Endodermal cell (in vitro differentiated cells): ENCODE data around the gene IDS. TPM values are rescaled to one million over a fixed set of nuclear protein-coding genes. Genes with fewer than 3 reads are reported as not detected.
"Not testable (repeated sequence)": the region's sequence is repeated elsewhere in the genome, so short reads cannot be mapped to it uniquely, and the experiment has no call there.

Experiments
- DNase-seq: peaks from one replicate; pipeline ENCODE4 v3.0.0-alpha.2; 2017
- H3K27ac ChIP-seq: 2 replicates; pipeline ENCODE4 v1.5.1; 2013; ENCODE audit warnings: mild to moderate bottlenecking, low read depth, low read length, moderate library complexity
- H3K27me3 ChIP-seq: 2 replicates; pipeline ENCODE4 v1.6.1; 2013; ENCODE audit warnings: mild to moderate bottlenecking, low read length, moderate library complexity; ENCODE audit not compliant: insufficient read depth, control insufficient read depth, poor library complexity, severe bottlenecking
- H3K36me3 ChIP-seq: 2 replicates; pipeline ENCODE4 v1.7.0; 2013; ENCODE audit warnings: mild to moderate bottlenecking, low read length, moderate library complexity; ENCODE audit not compliant: control insufficient read depth, insufficient read depth
- H3K4me1 ChIP-seq: one replicate; pipeline ENCODE4 v1.7.0; 2013; ENCODE audit warnings: low read length; ENCODE audit not compliant: control insufficient read depth, insufficient read depth
- H3K4me3 ChIP-seq: 2 replicates; pipeline ENCODE4 v1.5.1; 2013; ENCODE audit warnings: mild to moderate bottlenecking, low read length, moderate library complexity
- H3K9ac ChIP-seq: 2 replicates; pipeline ENCODE4 v1.6.1; 2013; ENCODE audit warnings: mild to moderate bottlenecking, low read length, moderate library complexity; ENCODE audit not compliant: poor library complexity, severe bottlenecking; ENCODE audit errors: extremely low read depth
- H3K9me3 ChIP-seq: 2 replicates; pipeline ENCODE4 v1.6.1; 2013; ENCODE audit warnings: mild to moderate bottlenecking, low read length, moderate library complexity; ENCODE audit not compliant: control insufficient read depth
- H3K27ac Mint-ChIP-seq: 2 replicates; pipeline ENCODE4 v1.8.0; 2020; ENCODE audit warnings: mixed read lengths
- H3K27me3 Mint-ChIP-seq: 2 replicates; pipeline ENCODE4 v1.8.0; 2021; ENCODE audit warnings: mild to moderate bottlenecking, mixed read lengths; ENCODE audit not compliant: insufficient read depth
- H3K36me3 Mint-ChIP-seq: 2 replicates; pipeline ENCODE4 v1.8.0; 2020; ENCODE audit warnings: low read depth, mixed read lengths
- H3K4me1 Mint-ChIP-seq: 2 replicates; pipeline ENCODE4 v1.8.0; 2020; ENCODE audit warnings: mixed read lengths
- H3K4me3 Mint-ChIP-seq: 2 replicates; pipeline ENCODE4 v1.8.0; 2020; ENCODE audit warnings: mild to moderate bottlenecking, moderate library complexity, mixed read lengths
- H3K9me3 Mint-ChIP-seq: 2 replicates; pipeline ENCODE4 v1.8.0; 2020; ENCODE audit warnings: mild to moderate bottlenecking, mixed read lengths
- CTCF ChIP-seq: fragments of 200-600 bp; sonication (generic); conservative IDR thresholded peaks from 2 replicates; pipeline ENCODE4 v1.5.0; 2021; ENCODE audit warnings: antibody characterized with exemption, mild to moderate bottlenecking
- WGBS, 2 experiments: methylation state at CpG; one replicate each; pipeline versions ENCODE4 v1.1.5 to v1.1.7; 2013; ENCODE audit warnings: missing lambda C conversion rate in 2 of 2, mixed read lengths in 1 of 2; ENCODE audit not compliant: insufficient coverage in 1 of 2, insufficient read length in 1 of 2; 5-methylcytosine and 5-hydroxymethylcytosine counted together
- total RNA-seq, 2 donors: library from RNA; stranded (reverse); fragmentation: NEBNext Ultra II Directional in 1 of 2; extraction: Animal tissue kit (Norgen Biotek cat#: 25700) in 1 of 2; gene quantifications; 2 replicates in 1 of 2; 3 replicates in 1 of 2; pipeline ENCODE4 v1.2.1, GENCODE V29; 2021

IDS gene
- total RNA-seq, 2 donors from 2014 or later = 28.2 to 43.9 TPM

- no peaks in the 10 kb centered on the region for H3K27me3 Mint-ChIP-seq
- DNase-seq = no peak
- no peak for TF ChIP-seq CTCF
- H3K27ac Mint-ChIP-seq = peak within 1 kb of the TSS; percentile 92
- H3K4me3 Mint-ChIP-seq = peak within 1 kb of the TSS; percentile 81
- Histone ChIP-seq H3K9ac (peak within 1 kb of the TSS; percentile 63), H3K4me1 (no peaks in the 10 kb centered on the region), H3K27me3 (no peaks in the 10 kb centered on the region), H3K27ac (peak within 1 kb of the TSS; percentile 85), H3K4me3 (peak within 1 kb of the TSS; percentile 87), H3K36me3 (no peaks in the 10 kb centered on the region), H3K9me3 (no peaks in the 10 kb centered on the region)
- peaks cover 2% of the 10 kb centered on the region for H3K4me1 Mint-ChIP-seq
- H3K9me3 Mint-ChIP-seq = peaks cover 21% of the 10 kb centered on the region
- WGBS, 2 experiments = 0 to 1% methylated on average over 13 to 71 of the region's 71 CpGs
- H3K36me3 Mint-ChIP-seq = peaks cover 2% of the 10 kb centered on the region
Measured at GRCh38 chrX:149540621-149541520, 35.8 kb upstream of the IDS start, which contains the start of gene EOLA1. Gene EOLA1 (plus strand): TSS chrX:149541012. CDS start chrX:149545631, 4,619 bp downstream.

GRCh38 chrX:149540131-149540620 is 35.1 kb upstream of the IDS start:
- no peaks in the 10 kb centered on the region for H3K27me3 Mint-ChIP-seq
- no peaks in the 10 kb centered on the region for H3K4me1 ChIP-seq
- WGBS, 2 experiments = 0% methylated on average over 12 of the region's 24 CpGs; no CpG with 5 or more reads in 1 of the 2 experiments
- H3K4me3 Mint-ChIP-seq = peak overlapping the region; percentile 81
- TF ChIP-seq CTCF = no peak
- DNase-seq = peak; percentile 95
- peak overlapping the region; percentile 63 for H3K9ac ChIP-seq
- H3K9me3 Mint-ChIP-seq = peaks cover 23% of the 10 kb centered on the region
- peak overlapping the region; percentile 87 for H3K4me3 ChIP-seq
- H3K27ac Mint-ChIP-seq = peak overlapping the region; percentile 90
- H3K4me1 Mint-ChIP-seq = peaks cover 2% of the 10 kb centered on the region
- H3K9me3 ChIP-seq = no peaks in the 10 kb centered on the region
- H3K36me3 ChIP-seq = no peaks in the 10 kb centered on the region
- H3K36me3 Mint-ChIP-seq = peaks cover 2% of the 10 kb centered on the region
- H3K27me3 ChIP-seq = no peaks in the 10 kb centered on the region
- peak overlapping the region; percentile 85 for H3K27ac ChIP-seq

- Mint-ChIP-seq H3K27ac (peak overlapping the region; percentile 92), H3K4me1 (peaks cover 2% of the 10 kb centered on the region)
Measured at GRCh38 chrX:149539283-149540130, 34.4 kb upstream of the IDS start.

GRCh38 chrX:149537474-149537873 is 32.4 kb upstream of the IDS start:
- 100% methylated on average over 2 of the region's 11 CpGs; no CpG with 5 or more reads in 1 of the 2 experiments for WGBS, 2 experiments
- not testable (repeated sequence) for DNase-seq, H3K27ac ChIP-seq

More at GRCh38 chrX:149539283-149540130, 34.4 kb upstream of the IDS start:
- peak overlapping the region; percentile 38 for H3K9ac ChIP-seq
- H3K4me3 ChIP-seq = peak overlapping the region; percentile 73
- H3K4me1 ChIP-seq = no peaks in the 10 kb centered on the region
- H3K27me3 ChIP-seq = no peaks in the 10 kb centered on the region
- peaks cover 25% of the 10 kb centered on the region for H3K9me3 Mint-ChIP-seq
- no peaks in the 10 kb centered on the region for H3K36me3 ChIP-seq
- TF ChIP-seq CTCF = no peak
- 0% methylated on average over 19 of the region's 34 CpGs; no CpG with 5 or more reads in 1 of the 2 experiments for WGBS, 2 experiments
- peak; percentile 94 for DNase-seq
- peak overlapping the region; percentile 81 for H3K4me3 Mint-ChIP-seq
- no peaks in the 10 kb centered on the region for H3K36me3 Mint-ChIP-seq
- no peaks in the 10 kb centered on the region for H3K27me3 Mint-ChIP-seq
- no peaks in the 10 kb centered on the region for H3K9me3 ChIP-seq
- peak overlapping the region; percentile 70 for H3K27ac ChIP-seq

More at GRCh38 chrX:149537474-149537873, 32.4 kb upstream of the IDS start:
- H3K9me3 ChIP-seq, H3K27ac Mint-ChIP-seq, H3K36me3 Mint-ChIP-seq, H3K4me3 ChIP-seq, H3K4me1 ChIP-seq, H3K9ac ChIP-seq, H3K27me3 ChIP-seq, H3K27me3 Mint-ChIP-seq, H3K36me3 ChIP-seq, H3K4me1 Mint-ChIP-seq, H3K4me3 Mint-ChIP-seq: not testable (repeated sequence)
- peaks cover 30% of the 10 kb centered on the region for H3K9me3 Mint-ChIP-seq
